ENCODE measurements around the gene C5.

C5 gene

GRCh38 chr9:120910643-120911042, 139.4 kb downstream of the C5 start:
- no peak for DNase-seq (ENCODE audit: low spot score)

GRCh38 chr9:120909904-120910303, 140.2 kb downstream of the C5 start:
- no peak for DNase-seq (ENCODE audit: low spot score)

GRCh38 chr9:120905315-120906164, 144.5 kb downstream of the C5 start:
- DNase-seq (ENCODE audit: low spot score): no peak

- no peak for DNase-seq (ENCODE audit: low spot score)
These were observed 145.1 kb downstream of the C5 start for GRCh38 chr9:120904978-120905301.

- no peak for DNase-seq (ENCODE audit: low spot score)
These were observed 145.8 kb downstream of the C5 start for GRCh38 chr9:120904061-120904977.

- DNase-seq (ENCODE audit: low spot score): no peak
These were observed 147.2 kb downstream of the C5 start for GRCh38 chr9:120902569-120903535.
